Endodermal cell (in vitro differentiated cells): ENCODE measurements around the gene KIAA2012. TPM values are rescaled to one million over a fixed set of nuclear protein-coding genes. Genes with fewer than 3 reads are reported as not detected.

ENCODE experiments used
- DNase-seq: peaks from one replicate; pipeline ENCODE4 v3.0.0-alpha.2; 2017
- H3K27ac ChIP-seq: 2 replicates; pipeline ENCODE4 v1.5.1; 2013; ENCODE audit warnings: mild to moderate bottlenecking, low read depth, low read length, moderate library complexity
- H3K27me3 ChIP-seq: 2 replicates; pipeline ENCODE4 v1.6.1; 2013; ENCODE audit warnings: mild to moderate bottlenecking, low read length, moderate library complexity; ENCODE audit not compliant: insufficient read depth, control insufficient read depth, poor library complexity, severe bottlenecking
- H3K36me3 ChIP-seq: 2 replicates; pipeline ENCODE4 v1.7.0; 2013; ENCODE audit warnings: mild to moderate bottlenecking, low read length, moderate library complexity; ENCODE audit not compliant: control insufficient read depth, insufficient read depth
- H3K4me1 ChIP-seq: one replicate; pipeline ENCODE4 v1.7.0; 2013; ENCODE audit warnings: low read length; ENCODE audit not compliant: control insufficient read depth, insufficient read depth
- H3K4me3 ChIP-seq: 2 replicates; pipeline ENCODE4 v1.5.1; 2013; ENCODE audit warnings: mild to moderate bottlenecking, low read length, moderate library complexity
- H3K9ac ChIP-seq: 2 replicates; pipeline ENCODE4 v1.6.1; 2013; ENCODE audit warnings: mild to moderate bottlenecking, low read length, moderate library complexity; ENCODE audit not compliant: poor library complexity, severe bottlenecking; ENCODE audit errors: extremely low read depth
- H3K9me3 ChIP-seq: 2 replicates; pipeline ENCODE4 v1.6.1; 2013; ENCODE audit warnings: mild to moderate bottlenecking, low read length, moderate library complexity; ENCODE audit not compliant: control insufficient read depth
- H3K27ac Mint-ChIP-seq: 2 replicates; pipeline ENCODE4 v1.8.0; 2020; ENCODE audit warnings: mixed read lengths
- H3K27me3 Mint-ChIP-seq: 2 replicates; pipeline ENCODE4 v1.8.0; 2021; ENCODE audit warnings: mild to moderate bottlenecking, mixed read lengths; ENCODE audit not compliant: insufficient read depth
- H3K36me3 Mint-ChIP-seq: 2 replicates; pipeline ENCODE4 v1.8.0; 2020; ENCODE audit warnings: low read depth, mixed read lengths
- H3K4me1 Mint-ChIP-seq: 2 replicates; pipeline ENCODE4 v1.8.0; 2020; ENCODE audit warnings: mixed read lengths
- H3K4me3 Mint-ChIP-seq: 2 replicates; pipeline ENCODE4 v1.8.0; 2020; ENCODE audit warnings: mild to moderate bottlenecking, moderate library complexity, mixed read lengths
- H3K9me3 Mint-ChIP-seq: 2 replicates; pipeline ENCODE4 v1.8.0; 2020; ENCODE audit warnings: mild to moderate bottlenecking, mixed read lengths
- CTCF ChIP-seq: fragments of 200-600 bp; sonication (generic); conservative IDR thresholded peaks from 2 replicates; pipeline ENCODE4 v1.5.0; 2021; ENCODE audit warnings: antibody characterized with exemption, mild to moderate bottlenecking
- WGBS, 2 experiments: methylation state at CpG; one replicate each; pipeline versions ENCODE4 v1.1.5 to v1.1.7; 2013; ENCODE audit warnings: missing lambda C conversion rate in 2 of 2, mixed read lengths in 1 of 2; ENCODE audit not compliant: insufficient coverage in 1 of 2, insufficient read length in 1 of 2; 5-methylcytosine and 5-hydroxymethylcytosine counted together
- total RNA-seq, 2 donors: library from RNA; stranded (reverse); fragmentation: NEBNext Ultra II Directional in 1 of 2; extraction: Animal tissue kit (Norgen Biotek cat#: 25700) in 1 of 2; gene quantifications; 2 replicates in 1 of 2; 3 replicates in 1 of 2; pipeline ENCODE4 v1.2.1, GENCODE V29; 2021

Gene KIAA2012
- total RNA-seq, 2 donors from 2014 or later: 0.62 to 1.0 TPM

DNA sequence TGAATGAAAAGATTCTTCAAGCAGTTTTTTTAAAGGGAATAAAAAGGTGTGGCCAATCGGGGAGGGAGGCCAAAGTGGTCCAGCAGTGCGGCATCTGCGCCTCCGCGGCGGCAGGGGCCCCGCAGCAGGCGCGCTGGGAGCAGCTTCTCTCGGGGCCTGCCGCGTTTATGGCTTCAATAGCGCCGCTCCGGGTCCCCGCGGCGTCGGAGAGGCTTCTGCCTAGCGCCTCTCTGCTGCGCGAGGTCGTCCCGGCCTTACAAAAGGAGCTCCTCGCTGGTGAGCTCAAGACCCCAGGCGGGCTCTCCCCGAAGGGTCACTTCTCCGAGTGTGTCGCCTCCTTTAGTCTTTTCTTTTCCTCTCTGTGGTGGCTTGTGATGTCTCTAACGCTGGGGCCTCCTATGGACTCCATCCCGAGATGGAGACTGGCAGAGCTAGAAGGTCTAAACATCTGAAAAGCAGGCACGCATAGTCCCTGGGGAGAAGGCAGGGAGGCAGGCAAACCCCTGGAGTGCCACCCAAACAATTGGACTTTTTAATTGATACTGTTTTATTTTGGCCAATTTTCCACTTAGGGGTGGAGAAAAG is 98.3 kb downstream of the KIAA2012 start:
- peaks cover 15% of the 10 kb centered on the region for H3K9me3 ChIP-seq
- peak; percentile 87 for DNase-seq
- H3K4me1 Mint-ChIP-seq: peaks cover 17% of the 10 kb centered on the region
- H3K27ac Mint-ChIP-seq: no peak overlapping the region
- no peak overlapping the region for H3K4me3 ChIP-seq
- H3K9me3 Mint-ChIP-seq: peaks cover 12% of the 10 kb centered on the region
- H3K9ac ChIP-seq: no peak overlapping the region
- H3K27ac ChIP-seq: no peak overlapping the region
- no peaks in the 10 kb centered on the region for H3K27me3 ChIP-seq
- WGBS, 2 experiments: 35 to 69% methylated on average over 24 to 32 of the region's 32 CpGs
- peaks cover 32% of the 10 kb centered on the region for H3K27me3 Mint-ChIP-seq
- no peaks in the 10 kb centered on the region for H3K36me3 ChIP-seq
- no peaks in the 10 kb centered on the region for H3K36me3 Mint-ChIP-seq
- no peak overlapping the region for H3K4me3 Mint-ChIP-seq
- TF ChIP-seq CTCF: no peak
- no peaks in the 10 kb centered on the region for H3K4me1 ChIP-seq

- peaks cover 17% of the 10 kb centered on the region for H3K4me1 Mint-ChIP-seq
- no peaks in the 10 kb centered on the region for H3K4me1 ChIP-seq
- H3K27me3 ChIP-seq: no peaks in the 10 kb centered on the region
- H3K27ac ChIP-seq: no peak overlapping the region
- TF ChIP-seq CTCF: no peak
- H3K27ac Mint-ChIP-seq: no peak overlapping the region
- no peaks in the 10 kb centered on the region for H3K36me3 ChIP-seq
- H3K9me3 ChIP-seq: peaks cover 27% of the 10 kb centered on the region
- no peak overlapping the region for H3K4me3 ChIP-seq
- H3K9me3 Mint-ChIP-seq: peaks cover 20% of the 10 kb centered on the region
- H3K4me3 Mint-ChIP-seq: no peak overlapping the region
- DNase-seq: no peak
- H3K36me3 Mint-ChIP-seq: no peaks in the 10 kb centered on the region
- peaks cover 32% of the 10 kb centered on the region for H3K27me3 Mint-ChIP-seq
- 89 to 94% methylated on average over 3 to 6 of the region's 6 CpGs for WGBS, 2 experiments
- H3K9ac ChIP-seq: no peak overlapping the region
Measured at GRCh38 chr2:202172439-202173211, 99.6 kb downstream of the KIAA2012 start.

DNA sequence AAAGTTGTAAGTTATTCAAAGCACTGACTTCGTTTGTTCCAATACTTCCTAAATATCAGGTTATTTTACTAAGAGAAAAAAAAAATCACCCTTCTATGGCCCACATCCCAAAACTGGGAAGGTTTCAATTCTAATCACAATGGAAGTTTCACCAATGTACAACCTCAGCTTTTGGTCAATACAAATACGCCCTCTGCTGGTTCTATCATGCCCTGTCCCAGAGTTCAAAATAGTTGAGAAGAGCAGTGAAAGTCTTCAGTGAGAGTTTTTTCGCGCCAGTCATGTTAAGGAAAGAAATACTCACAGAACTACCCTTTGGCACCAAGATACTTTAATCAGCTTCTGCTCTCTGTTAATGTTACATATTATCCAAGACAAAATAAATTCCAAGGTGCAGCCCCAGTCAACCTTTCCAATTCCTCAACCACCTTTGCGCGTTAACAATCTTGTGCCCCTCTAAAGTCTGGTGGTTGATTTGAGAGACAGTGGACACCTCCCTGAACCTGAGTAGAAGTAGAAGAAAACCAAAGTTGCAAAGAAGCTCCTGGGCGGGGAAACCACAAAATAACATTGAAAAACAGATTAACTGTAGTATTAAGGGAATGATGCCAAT is 105.4 kb downstream of the KIAA2012 start:
- TF ChIP-seq CTCF: peak; percentile 95
- Mint-ChIP-seq H3K27ac (no peak overlapping the region), H3K36me3 (no peaks in the 10 kb centered on the region), H3K9me3 (peaks cover 30% of the 10 kb centered on the region), H3K4me1 (peaks cover 3% of the 10 kb centered on the region), H3K4me3 (no peak overlapping the region), H3K27me3 (no peaks in the 10 kb centered on the region)
- no peaks in the 10 kb centered on the region for H3K27me3 ChIP-seq
- H3K9me3 ChIP-seq: peaks cover 35% of the 10 kb centered on the region
- WGBS, 2 experiments: 39 to 56% methylated on average over 3 to 7 of the region's 7 CpGs
- H3K27ac ChIP-seq: no peak overlapping the region
- H3K9ac ChIP-seq: no peak overlapping the region
- DNase-seq: peak; percentile 86
- H3K36me3 ChIP-seq: no peaks in the 10 kb centered on the region
- H3K4me1 ChIP-seq: no peaks in the 10 kb centered on the region
- H3K4me3 ChIP-seq: no peak overlapping the region
